ENCODE measurements around the gene COL8A1. TPM values are rescaled to one million over a fixed set of nuclear protein-coding genes. Genes with fewer than 3 reads are reported as not detected.

Gene COL8A1
- total RNA-seq, 1 experiment from 2014 or later: 0.87 TPM

- Mint-ChIP-seq H3K27me3 (ENCODE audit: low read depth) (no peaks in the 10 kb centered on the region), H3K4me3 (no peak overlapping the region), H3K4me1 (peaks cover 4% of the 10 kb centered on the region; the same call in 1 of the 2 replicates), H3K36me3 (no peaks in the 10 kb centered on the region), H3K9me3 (no peaks in the 10 kb centered on the region), H3K27ac (no peak overlapping the region)
- ChIA-PET POLR2A (no interaction called here), CTCF (interaction anchor here (1.3 kb wide), 1 partner anchor 9 kb away, joined by 5 read pairs; no protein-coding TSS in a partner anchor)
- no peak for ATAC-seq
- no peak for DNase-seq (ENCODE audit: low spot score)
- TF ChIP-seq ELF4 (CRISPR knock-in tag; IDR thresholded peaks at IDR 0.05; ENCODE audit: low read depth): no peak
- TF ChIP-seq JAZF1 (CRISPR knock-in tag; IDR thresholded peaks at IDR 0.05): no peak
- TF ChIP-seq USF1 (CRISPR knock-in tag; IDR thresholded peaks at IDR 0.05): no peak
Measured at GRCh38 chr3:99834211-99834957, 196.0 kb downstream of the COL8A1 start.

GRCh38 chr3:99836681-99837080 lies 198.3 kb downstream of the COL8A1 start:
- Mint-ChIP-seq H3K4me1 (peaks cover 2% of the 10 kb centered on the region; the same call in 1 of the 2 replicates), H3K9me3 (no peaks in the 10 kb centered on the region), H3K36me3 (no peaks in the 10 kb centered on the region), H3K4me3 (no peak overlapping the region), H3K27ac (no peak overlapping the region), H3K27me3 (ENCODE audit: low read depth) (no peaks in the 10 kb centered on the region)
- TF ChIP-seq RORB (CRISPR knock-in tag; IDR thresholded peaks at IDR 0.05) (no peak), ATF1 (CRISPR knock-in tag; IDR thresholded peaks at IDR 0.05) (no peak), CTCF (IDR thresholded peaks at IDR 0.05) (no peak), E2F1 (CRISPR knock-in tag; IDR thresholded peaks at IDR 0.05) (no peak)
- ChIA-PET CTCF (interaction anchor here (1.8 kb wide), 1 partner anchor 417 kb away, joined by 6 read pairs; no protein-coding TSS in a partner anchor), POLR2A (no interaction called here)
- ATAC-seq: no peak
- DNase-seq (ENCODE audit: low spot score): no peak

- Mint-ChIP-seq H3K9me3 (no peaks in the 10 kb centered on the region), H3K27ac (no peak overlapping the region), H3K4me1 (no peaks in the 10 kb centered on the region), H3K36me3 (no peaks in the 10 kb centered on the region), H3K27me3 (ENCODE audit: low read depth) (no peaks in the 10 kb centered on the region), H3K4me3 (no peak overlapping the region)
- POLR2A ChIA-PET: no interaction called here
- DNase-seq (ENCODE audit: low spot score) (no peak), ATAC-seq (no peak)
- CTCF ChIA-PET: interaction anchor here (1.8 kb wide), 1 partner anchor 416 kb away, joined by 6 read pairs; no protein-coding TSS in a partner anchor
- TF ChIP-seq CREB1 (CRISPR knock-in tag; IDR thresholded peaks at IDR 0.05): no peak
- TF ChIP-seq TCF7 (CRISPR knock-in tag; IDR thresholded peaks at IDR 0.05; ENCODE audit: low read depth): no peak
Measured at GRCh38 chr3:99837715-99838114, 199.3 kb downstream of the COL8A1 start.

GRCh38 chr3:99838755-99839154 lies 200.4 kb downstream of the COL8A1 start:
- H3K27me3 Mint-ChIP-seq (ENCODE audit: low read depth): no peaks in the 10 kb centered on the region
- H3K27ac Mint-ChIP-seq: no peak overlapping the region
- no peak overlapping the region for H3K4me3 Mint-ChIP-seq
- no peak for TF ChIP-seq ZNF317 (CRISPR knock-in tag; IDR thresholded peaks at IDR 0.05; ENCODE audit: borderline replicate concordance, low read depth)
- no peak for TF ChIP-seq GRHL2 (CRISPR knock-in tag; IDR thresholded peaks at IDR 0.05; ENCODE audit: insufficient replicate concordance, severe bottlenecking)
- TF ChIP-seq NR1H2 (CRISPR knock-in tag; IDR thresholded peaks at IDR 0.05): no peak
- H3K4me1 Mint-ChIP-seq: peaks cover 9% of the 10 kb centered on the region
- no peak for DNase-seq (ENCODE audit: low spot score)
- POLR2A ChIA-PET: no interaction called here
- H3K36me3 Mint-ChIP-seq: no peaks in the 10 kb centered on the region
- no peak for ATAC-seq
- no peaks in the 10 kb centered on the region for H3K9me3 Mint-ChIP-seq
- CTCF ChIA-PET: no interaction called here

GRCh38 chr3:99839613-99840012 lies 201.2 kb downstream of the COL8A1 start:
- H3K27me3 Mint-ChIP-seq (ENCODE audit: low read depth): no peaks in the 10 kb centered on the region
- H3K27ac Mint-ChIP-seq: no peak overlapping the region
- H3K4me1 Mint-ChIP-seq: peaks cover 18% of the 10 kb centered on the region
- ATAC-seq (no peak), DNase-seq (ENCODE audit: low spot score) (no peak)
- no peaks in the 10 kb centered on the region for H3K9me3 Mint-ChIP-seq
- POLR2A ChIA-PET: no interaction called here
- H3K36me3 Mint-ChIP-seq: no peaks in the 10 kb centered on the region
- CTCF ChIA-PET: no interaction called here
- no peak overlapping the region for H3K4me3 Mint-ChIP-seq
- TF ChIP-seq ZNF232 (CRISPR knock-in tag; IDR thresholded peaks at IDR 0.05) (no peak), E2F1 (CRISPR knock-in tag; IDR thresholded peaks at IDR 0.05) (no peak), USF1 (CRISPR knock-in tag; IDR thresholded peaks at IDR 0.05) (no peak), FOXK1 (CRISPR knock-in tag; IDR thresholded peaks at IDR 0.05) (no peak), SOX15 (CRISPR knock-in tag; IDR thresholded peaks at IDR 0.05) (no peak), E2F4 (CRISPR knock-in tag; IDR thresholded peaks at IDR 0.05; ENCODE audit: borderline replicate concordance, low read depth) (no peak), FOXJ3 (CRISPR knock-in tag; IDR thresholded peaks at IDR 0.05; ENCODE audit: borderline replicate concordance) (no peak), GRHL2 (CRISPR knock-in tag; IDR thresholded peaks at IDR 0.05; ENCODE audit: insufficient replicate concordance, severe bottlenecking) (no peak), ZNF138 (CRISPR knock-in tag; conservative IDR thresholded peaks at IDR 0.05) (no peak), CREB1 (CRISPR knock-in tag; IDR thresholded peaks at IDR 0.05) (no peak)

Data from WTC11 (cell line).